ENCODE data around the gene LIPG.

- TF ChIP-seq ZBTB11 (tag by site-specific recombination; conservative IDR thresholded peaks at IDR 0.05; ENCODE audit: low read depth): 0 out of 2 replicates have a peak, but pooled peaks have one; percentile 31
- TF ChIP-seq, protein P1, sequence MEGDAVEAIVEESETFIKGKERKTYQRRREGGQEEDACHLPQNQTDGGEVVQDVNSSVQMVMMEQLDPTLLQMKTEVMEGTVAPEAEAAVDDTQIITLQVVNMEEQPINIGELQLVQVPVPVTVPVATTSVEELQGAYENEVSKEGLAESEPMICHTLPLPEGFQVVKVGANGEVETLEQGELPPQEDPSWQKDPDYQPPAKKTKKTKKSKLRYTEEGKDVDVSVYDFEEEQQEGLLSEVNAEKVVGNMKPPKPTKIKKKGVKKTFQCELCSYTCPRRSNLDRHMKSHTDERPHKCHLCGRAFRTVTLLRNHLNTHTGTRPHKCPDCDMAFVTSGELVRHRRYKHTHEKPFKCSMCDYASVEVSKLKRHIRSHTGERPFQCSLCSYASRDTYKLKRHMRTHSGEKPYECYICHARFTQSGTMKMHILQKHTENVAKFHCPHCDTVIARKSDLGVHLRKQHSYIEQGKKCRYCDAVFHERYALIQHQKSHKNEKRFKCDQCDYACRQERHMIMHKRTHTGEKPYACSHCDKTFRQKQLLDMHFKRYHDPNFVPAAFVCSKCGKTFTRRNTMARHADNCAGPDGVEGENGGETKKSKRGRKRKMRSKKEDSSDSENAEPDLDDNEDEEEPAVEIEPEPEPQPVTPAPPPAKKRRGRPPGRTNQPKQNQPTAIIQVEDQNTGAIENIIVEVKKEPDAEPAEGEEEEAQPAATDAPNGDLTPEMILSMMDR (tag by site-specific recombination; IDR thresholded peaks at IDR 0.05): no peak
- TF ChIP-seq, protein P2, sequence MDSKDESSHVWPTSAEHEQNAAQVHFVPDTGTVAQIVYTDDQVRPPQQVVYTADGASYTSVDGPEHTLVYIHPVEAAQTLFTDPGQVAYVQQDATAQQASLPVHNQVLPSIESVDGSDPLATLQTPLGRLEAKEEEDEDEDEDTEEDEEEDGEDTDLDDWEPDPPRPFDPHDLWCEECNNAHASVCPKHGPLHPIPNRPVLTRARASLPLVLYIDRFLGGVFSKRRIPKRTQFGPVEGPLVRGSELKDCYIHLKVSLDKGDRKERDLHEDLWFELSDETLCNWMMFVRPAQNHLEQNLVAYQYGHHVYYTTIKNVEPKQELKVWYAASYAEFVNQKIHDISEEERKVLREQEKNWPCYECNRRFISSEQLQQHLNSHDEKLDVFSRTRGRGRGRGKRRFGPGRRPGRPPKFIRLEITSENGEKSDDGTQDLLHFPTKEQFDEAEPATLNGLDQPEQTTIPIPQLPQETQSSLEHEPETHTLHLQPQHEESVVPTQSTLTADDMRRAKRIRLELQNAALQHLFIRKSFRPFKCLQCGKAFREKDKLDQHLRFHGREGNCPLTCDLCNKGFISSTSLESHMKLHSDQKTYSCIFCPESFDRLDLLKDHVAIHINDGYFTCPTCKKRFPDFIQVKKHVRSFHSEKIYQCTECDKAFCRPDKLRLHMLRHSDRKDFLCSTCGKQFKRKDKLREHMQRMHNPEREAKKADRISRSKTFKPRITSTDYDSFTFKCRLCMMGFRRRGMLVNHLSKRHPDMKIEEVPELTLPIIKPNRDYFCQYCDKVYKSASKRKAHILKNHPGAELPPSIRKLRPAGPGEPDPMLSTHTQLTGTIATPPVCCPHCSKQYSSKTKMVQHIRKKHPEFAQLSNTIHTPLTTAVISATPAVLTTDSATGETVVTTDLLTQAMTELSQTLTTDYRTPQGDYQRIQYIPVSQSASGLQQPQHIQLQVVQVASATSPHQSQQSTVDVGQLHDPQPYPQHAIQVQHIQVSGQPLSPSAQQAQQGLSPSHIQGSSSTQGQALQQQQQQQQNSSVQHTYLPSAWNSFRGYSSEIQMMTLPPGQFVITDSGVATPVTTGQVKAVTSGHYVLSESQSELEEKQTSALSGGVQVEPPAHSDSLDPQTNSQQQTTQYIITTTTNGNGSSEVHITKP (tag by site-specific recombination; IDR thresholded peaks at IDR 0.05): no peak
Measured at GRCh38 chr18:49560624-49561288, 1.1 kb upstream of the LIPG start.
